Measurements from ENCODE around the gene BLM. TPM values are rescaled to one million over a fixed set of nuclear protein-coding genes. Genes with fewer than 3 reads are reported as not detected.
"Not testable (repeated sequence)": the region's sequence is repeated elsewhere in the genome, so short reads cannot be mapped to it uniquely, and the experiment has no call there.

The BLM gene
- total RNA-seq, 1 experiment from 2014 or later: 65.9 TPM

- not testable (repeated sequence) for H3K27me3 ChIP-seq, H3K4me3 ChIP-seq
Measured at GRCh38 chr15:90825115-90825899, 108.2 kb downstream of the BLM start.

GRCh38 chr15:90826206-90826885, 109.2 kb downstream of the BLM start:
- not testable (repeated sequence) for H3K27me3 ChIP-seq; DNase-seq; H3K9me3 ChIP-seq (replicated peaks); H3K4me3 ChIP-seq; H3K27ac ChIP-seq; H3K36me3 ChIP-seq
- H3K4me1 ChIP-seq: peaks cover 16% of the 10 kb centered on the region

More at GRCh38 chr15:90825115-90825899, 108.2 kb downstream of the BLM start:
- H3K9me3 ChIP-seq (replicated peaks); DNase-seq; H3K36me3 ChIP-seq; H3K27ac ChIP-seq: not testable (repeated sequence)
- peaks cover 16% of the 10 kb centered on the region for H3K4me1 ChIP-seq

GRCh38 chr15:90826886-90827435, 109.8 kb downstream of the BLM start:
- Histone ChIP-seq H3K36me3 (no peaks in the 10 kb centered on the region), H3K4me1 (peaks cover 16% of the 10 kb centered on the region), H3K27me3 (no peaks in the 10 kb centered on the region), H3K9me3 (replicated peaks) (no peaks in the 10 kb centered on the region), H3K27ac (no peak overlapping the region), H3K4me3 (no peak overlapping the region)
- DNase-seq: no peak

- H3K4me1 ChIP-seq: peaks cover 13% of the 10 kb centered on the region
- H3K36me3 ChIP-seq: no peaks in the 10 kb centered on the region
- no peak overlapping the region for H3K27ac ChIP-seq
Measured at GRCh38 chr15:90828111-90828510, 111.0 kb downstream of the BLM start.

GRCh38 chr15:90829126-90829525, 112.0 kb downstream of the BLM start:
- Histone ChIP-seq H3K4me3 (no peak overlapping the region), H3K27ac (no peak overlapping the region), H3K27me3 (no peaks in the 10 kb centered on the region; the same call in 1 of the 2 replicates)

More at GRCh38 chr15:90828111-90828510, 111.0 kb downstream of the BLM start:
- DNase-seq: no peak
- Histone ChIP-seq H3K27me3 (no peaks in the 10 kb centered on the region), H3K4me3 (no peak overlapping the region), H3K9me3 (replicated peaks) (no peaks in the 10 kb centered on the region)

GRCh38 chr15:90829942-90830440, 112.8 kb downstream of the BLM start:
- H3K4me3 ChIP-seq: no peak overlapping the region
- DNase-seq: no peak
- H3K27me3 ChIP-seq: no peaks in the 10 kb centered on the region; the same call in 1 of the 2 replicates
- no peaks in the 10 kb centered on the region for H3K9me3 ChIP-seq (replicated peaks)
- no peak overlapping the region for H3K27ac ChIP-seq
- no peaks in the 10 kb centered on the region for H3K36me3 ChIP-seq
- no peaks in the 10 kb centered on the region; the same call in none of the 2 replicates for H3K4me1 ChIP-seq

More at GRCh38 chr15:90829126-90829525, 112.0 kb downstream of the BLM start:
- Histone ChIP-seq H3K36me3 (no peaks in the 10 kb centered on the region), H3K9me3 (replicated peaks) (no peaks in the 10 kb centered on the region), H3K4me1 (peaks cover 7% of the 10 kb centered on the region)
- no peak for DNase-seq

GRCh38 chr15:90834626-90835025, 117.5 kb downstream of the BLM start:
- Histone ChIP-seq H3K36me3 (no peaks in the 10 kb centered on the region), H3K4me3 (no peak overlapping the region), H3K4me1 (peaks cover 14% of the 10 kb centered on the region), H3K27me3 (no peaks in the 10 kb centered on the region; the same call in 1 of the 2 replicates), H3K27ac (no peak overlapping the region), H3K9me3 (replicated peaks) (no peaks in the 10 kb centered on the region)
- no peak for DNase-seq

- Histone ChIP-seq H3K36me3 (no peaks in the 10 kb centered on the region), H3K27me3 (no peaks in the 10 kb centered on the region; the same call in 1 of the 2 replicates)
- DNase-seq: peak; percentile 82 to 92
Measured at GRCh38 chr15:90836296-90836871, 119.2 kb downstream of the BLM start.

GRCh38 chr15:90837094-90837493, 119.9 kb downstream of the BLM start:
- H3K27ac ChIP-seq: no peak overlapping the region
- H3K4me3 ChIP-seq: no peak overlapping the region
- H3K4me1 ChIP-seq: peaks cover 14% of the 10 kb centered on the region
- no peaks in the 10 kb centered on the region; the same call in 1 of the 2 replicates for H3K27me3 ChIP-seq
- no peaks in the 10 kb centered on the region for H3K36me3 ChIP-seq
- no peak for DNase-seq
- no peaks in the 10 kb centered on the region for H3K9me3 ChIP-seq (replicated peaks)

More at GRCh38 chr15:90836296-90836871, 119.2 kb downstream of the BLM start:
- peak overlapping the region; percentile 15 for H3K27ac ChIP-seq
- H3K9me3 ChIP-seq (replicated peaks): no peaks in the 10 kb centered on the region
- H3K4me3 ChIP-seq: no peak overlapping the region
- peaks cover 14% of the 10 kb centered on the region for H3K4me1 ChIP-seq

- Histone ChIP-seq H3K36me3 (no peaks in the 10 kb centered on the region), H3K9me3 (replicated peaks) (no peaks in the 10 kb centered on the region), H3K4me1 (peaks cover 14% of the 10 kb centered on the region), H3K27ac (no peak overlapping the region), H3K4me3 (no peak overlapping the region), H3K27me3 (no peaks in the 10 kb centered on the region; the same call in 1 of the 2 replicates)
- no peak for DNase-seq
Measured at GRCh38 chr15:90838139-90838538, 121.0 kb downstream of the BLM start.

GRCh38 chr15:90838544-90838943, 121.4 kb downstream of the BLM start:
- no peak for DNase-seq
- Histone ChIP-seq H3K4me1 (peaks cover 14% of the 10 kb centered on the region), H3K27ac (no peak overlapping the region)

GRCh38 chr15:90839187-90840071, 122.3 kb downstream of the BLM start:
- Histone ChIP-seq H3K4me3 (no peak overlapping the region), H3K27me3 (no peaks in the 10 kb centered on the region; the same call in 1 of the 2 replicates), H3K36me3 (no peaks in the 10 kb centered on the region), H3K4me1 (peaks cover 14% of the 10 kb centered on the region), H3K27ac (no peak overlapping the region), H3K9me3 (replicated peaks) (no peaks in the 10 kb centered on the region)
- no peak for DNase-seq

More at GRCh38 chr15:90838544-90838943, 121.4 kb downstream of the BLM start:
- no peak overlapping the region for H3K4me3 ChIP-seq
- H3K27me3 ChIP-seq: no peaks in the 10 kb centered on the region; the same call in 1 of the 2 replicates
- H3K36me3 ChIP-seq: no peaks in the 10 kb centered on the region
- H3K9me3 ChIP-seq (replicated peaks): no peaks in the 10 kb centered on the region

GRCh38 chr15:90840157-90840855, 123.2 kb downstream of the BLM start:
- H3K4me3 ChIP-seq: no peak overlapping the region
- no peaks in the 10 kb centered on the region for H3K36me3 ChIP-seq
- H3K4me1 ChIP-seq: peaks cover 20% of the 10 kb centered on the region
- no peaks in the 10 kb centered on the region for H3K9me3 ChIP-seq (replicated peaks)
- no peak overlapping the region for H3K27ac ChIP-seq
- H3K27me3 ChIP-seq: no peaks in the 10 kb centered on the region
- no peak for DNase-seq
